GM12872 (cell line): Measurements from ENCODE around the gene SYK.
A peak's percentile ranks its signal among the peaks of the same experiment; 100 is the strongest.

Source experiments
- CTCF ChIP-seq: IDR thresholded peaks from 3 replicates; pipeline ENCODE4 v1.5.1; 2011; ENCODE audit warnings: low read depth, mild to moderate bottlenecking, low read length, moderate library complexity; ENCODE audit not compliant: insufficient read depth

The SYK gene

GRCh38 chr9:90884178-90884577 lies 82.6 kb downstream of the SYK start:
- TF ChIP-seq CTCF: no peak

- no peak for TF ChIP-seq CTCF
These were observed 87.3 kb downstream of the SYK start for GRCh38 chr9:90888941-90889340.

DNA sequence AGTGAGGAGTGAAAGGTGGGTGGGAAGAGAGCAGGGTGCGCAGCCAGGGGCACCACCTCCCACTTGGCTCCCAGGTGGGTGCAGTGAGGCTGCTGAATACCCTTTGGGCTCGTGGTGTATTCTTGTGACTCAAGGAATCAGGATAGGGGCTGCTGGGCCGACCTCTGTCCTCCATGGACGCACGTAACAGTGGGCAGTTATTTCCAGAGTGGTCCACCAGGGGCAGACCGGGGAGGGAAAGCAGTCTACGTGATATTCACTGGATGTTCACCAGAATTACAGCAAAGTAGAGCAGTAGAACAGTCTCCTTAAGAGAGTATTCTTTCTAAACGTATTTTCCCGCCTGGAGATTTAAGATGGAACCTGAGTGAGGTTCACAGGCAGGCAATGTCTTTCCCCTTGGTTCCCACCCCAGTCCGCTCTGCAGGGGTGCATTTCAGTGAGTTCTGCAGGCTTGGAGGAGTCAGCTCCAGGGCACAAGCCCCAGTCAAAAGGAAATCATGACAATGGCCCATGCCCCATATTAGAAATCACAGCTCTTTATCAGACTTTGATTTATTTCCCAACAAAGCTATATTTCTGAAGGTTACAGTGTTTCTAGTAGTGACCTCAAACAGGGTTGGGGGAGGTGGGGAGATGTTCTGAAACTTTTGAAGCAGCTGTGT lies 88.7 kb downstream of the SYK start:
- TF ChIP-seq CTCF: 0 out of 3 replicates have a peak, but pooled peaks have one; percentile 5

GRCh38 chr9:90891308-90892040 lies 89.9 kb downstream of the SYK start:
- no peak for TF ChIP-seq CTCF

DNA sequence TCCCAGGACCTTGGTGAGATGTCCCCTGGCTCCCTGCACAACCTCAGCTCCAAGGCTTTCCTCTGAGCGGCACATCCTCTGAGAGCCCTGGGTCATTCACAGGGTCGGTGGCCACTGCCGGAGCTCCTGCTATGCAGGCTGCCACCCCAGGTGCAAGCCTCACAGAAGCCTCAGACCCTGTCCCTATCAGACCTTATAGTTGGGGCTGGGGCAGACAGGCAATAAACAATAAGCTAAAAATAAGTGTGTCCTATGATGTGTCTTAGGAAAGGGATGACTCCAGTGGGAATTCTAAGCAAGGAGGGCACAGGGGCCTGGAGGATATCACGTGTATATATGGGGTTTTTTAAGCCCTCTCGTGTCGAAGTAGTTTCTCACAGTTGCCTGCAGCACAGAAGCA lies 91.3 kb downstream of the SYK start:
- TF ChIP-seq CTCF: no peak

GRCh38 chr9:90893706-90894105 lies 92.1 kb downstream of the SYK start:
- TF ChIP-seq CTCF: no peak

DNA sequence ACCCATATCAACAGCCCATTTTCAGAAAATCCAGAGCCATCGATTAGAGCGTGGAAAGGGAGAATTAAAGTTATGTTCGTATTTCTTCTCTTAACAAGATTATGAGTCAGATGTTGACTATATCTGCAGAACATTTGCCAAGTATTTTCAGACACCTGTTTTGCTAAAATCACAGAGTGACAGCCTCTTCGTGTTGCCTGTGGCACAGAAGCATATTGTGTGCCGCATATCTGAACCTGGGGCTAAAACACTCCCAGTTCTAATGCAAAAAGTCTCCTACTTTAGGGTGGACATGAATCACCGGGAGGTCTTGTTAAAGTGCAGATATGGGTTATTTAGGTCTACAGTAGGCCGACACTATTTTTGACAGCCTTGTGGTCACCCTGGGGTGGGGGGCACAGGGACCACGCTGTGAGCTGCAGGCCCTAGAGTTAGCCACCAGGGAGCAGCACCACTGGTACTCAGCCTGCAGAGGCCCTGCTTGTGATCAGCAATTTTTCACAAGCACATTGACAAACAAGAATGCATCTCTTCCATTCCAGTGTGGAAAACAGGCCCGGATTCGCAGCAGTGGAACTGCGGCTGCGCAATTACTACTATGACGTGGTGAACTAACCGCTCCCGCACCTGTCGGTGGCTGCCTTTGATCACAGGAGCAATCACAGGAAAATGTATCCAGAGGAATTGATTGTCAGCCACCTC lies 93.5 kb downstream of the SYK start:
- TF ChIP-seq CTCF: peak; percentile 74
